GM18502 (cell line): Measurements from ENCODE around the gene ILDR2.

Experiments used
- ATAC-seq: cut with Tn5 transposase; IDR thresholded peaks from one replicate; pipeline ENCODE4 v1.9.1; 2021; ENCODE audit warnings: mild to moderate bottlenecking; ENCODE audit not compliant: unreplicated experiment, poor library complexity

ILDR2 gene

GRCh38 chr1:166972193-166972592 is 3.1 kb downstream of the ILDR2 start:
- no peak for ATAC-seq

- ATAC-seq = no peak
Observed at GRCh38 chr1:166971252-166971651, 4.1 kb downstream of the ILDR2 start.

- ATAC-seq = peak; percentile 85
Observed at GRCh38 chr1:166969074-166969677, 6.2 kb downstream of the ILDR2 start.

- no peak for ATAC-seq
Observed at GRCh38 chr1:166960858-166961474, 14.4 kb downstream of the ILDR2 start.

GRCh38 chr1:166956872-166957271 is 18.5 kb downstream of the ILDR2 start:
- ATAC-seq = no peak

DNA sequence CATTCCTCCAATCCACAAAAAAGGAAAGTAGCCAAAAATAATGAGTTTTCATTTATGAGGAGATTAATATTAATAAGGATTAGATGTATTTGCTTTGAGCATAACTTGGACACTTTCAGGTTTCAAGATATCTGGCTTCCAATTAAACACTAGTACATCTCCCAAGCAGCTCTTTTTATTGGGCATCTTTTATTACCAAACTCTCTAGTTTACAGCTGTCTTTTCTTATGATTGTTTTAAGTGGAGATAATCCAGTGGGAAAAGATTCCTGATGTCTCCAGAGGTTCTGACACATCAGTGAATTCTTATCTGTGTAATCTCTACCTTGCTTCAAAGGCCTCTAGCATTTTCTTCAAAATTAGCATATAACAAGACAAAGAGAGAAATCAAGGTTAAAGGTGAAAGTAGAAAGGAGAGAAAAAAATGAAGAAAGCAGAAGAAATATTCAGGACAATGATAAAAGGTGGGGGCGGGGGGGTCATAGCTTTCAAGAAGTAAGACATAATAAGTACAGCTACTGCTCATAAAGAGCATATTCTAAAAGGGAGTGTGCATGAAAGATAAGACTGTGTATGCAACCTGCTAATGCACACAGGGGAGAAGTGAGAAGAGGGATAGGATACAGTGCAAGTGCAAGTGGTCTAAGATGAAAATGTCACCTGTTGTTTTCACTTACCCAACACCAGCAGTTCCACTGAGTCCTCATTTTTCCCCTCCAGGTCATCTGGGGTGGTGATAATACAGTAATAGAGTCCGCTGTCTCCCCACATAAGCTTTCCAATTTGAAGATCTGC is 19.1 kb downstream of the ILDR2 start:
- no peak for ATAC-seq

DNA sequence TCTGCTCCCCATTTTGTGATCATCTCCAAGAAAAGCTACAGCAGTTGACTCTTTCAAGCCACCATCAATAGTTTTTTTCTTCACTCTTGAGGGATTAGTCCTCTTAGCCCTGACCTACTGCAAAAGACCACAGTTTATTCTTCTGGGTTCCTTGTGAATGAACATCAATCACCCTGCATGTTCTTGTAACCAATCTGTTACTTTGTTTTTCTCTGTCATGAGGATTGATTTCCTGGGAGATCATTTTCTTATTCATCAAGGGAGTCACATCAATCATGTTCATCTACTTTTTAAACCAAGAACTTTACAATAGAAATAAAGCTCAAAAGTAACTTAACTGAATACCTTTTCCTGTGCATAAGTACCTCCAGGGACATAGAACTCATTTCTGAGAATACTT is 21.8 kb downstream of the ILDR2 start:
- ATAC-seq = no peak

- no peak for ATAC-seq
Observed at GRCh38 chr1:166952002-166952746, 23.2 kb downstream of the ILDR2 start.

DNA sequence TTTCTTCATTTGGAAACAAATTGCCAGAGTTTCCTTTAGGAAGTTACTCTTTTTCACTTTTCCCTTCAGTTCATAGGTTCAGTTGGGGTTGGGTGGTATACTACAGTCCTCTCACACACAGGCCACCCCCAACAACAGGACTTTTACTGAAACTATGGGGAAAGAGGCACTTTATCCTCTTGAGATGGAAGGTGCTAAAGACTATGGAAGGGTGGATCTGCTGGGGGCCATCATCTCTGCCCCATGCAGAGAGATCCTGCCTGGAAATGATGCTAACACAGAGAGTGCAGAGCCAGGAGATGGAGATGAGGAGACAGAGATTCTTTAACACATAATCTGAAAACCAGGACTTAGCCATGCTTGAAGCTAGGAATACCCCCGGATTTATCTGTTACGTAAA is 24.3 kb downstream of the ILDR2 start:
- no peak for ATAC-seq

- ATAC-seq = no peak
Observed at GRCh38 chr1:166950156-166950555, 25.2 kb downstream of the ILDR2 start.

DNA sequence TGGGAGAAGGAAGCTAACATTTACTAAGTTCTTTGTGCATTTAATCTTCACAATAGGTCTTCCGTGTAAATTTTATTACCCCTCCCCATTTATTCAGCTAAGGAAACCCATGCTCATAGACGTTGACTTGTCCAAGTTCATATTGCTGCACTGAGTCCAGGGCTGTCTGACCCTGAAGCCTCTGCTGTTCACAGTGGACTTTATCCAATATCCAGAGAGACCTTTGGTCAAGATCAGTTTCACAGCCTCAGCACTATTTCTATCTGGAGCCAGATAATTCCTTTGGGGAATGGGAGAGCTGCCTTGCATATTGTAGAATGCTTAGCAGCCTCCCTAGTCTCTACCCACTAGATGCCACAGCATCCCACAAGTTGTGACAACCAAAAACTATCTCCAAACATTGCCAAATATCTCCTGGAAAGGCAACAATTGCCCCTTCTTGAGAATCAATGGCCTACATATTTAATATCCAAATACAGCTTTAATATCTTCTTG is 26.4 kb downstream of the ILDR2 start:
- ATAC-seq = no peak

DNA sequence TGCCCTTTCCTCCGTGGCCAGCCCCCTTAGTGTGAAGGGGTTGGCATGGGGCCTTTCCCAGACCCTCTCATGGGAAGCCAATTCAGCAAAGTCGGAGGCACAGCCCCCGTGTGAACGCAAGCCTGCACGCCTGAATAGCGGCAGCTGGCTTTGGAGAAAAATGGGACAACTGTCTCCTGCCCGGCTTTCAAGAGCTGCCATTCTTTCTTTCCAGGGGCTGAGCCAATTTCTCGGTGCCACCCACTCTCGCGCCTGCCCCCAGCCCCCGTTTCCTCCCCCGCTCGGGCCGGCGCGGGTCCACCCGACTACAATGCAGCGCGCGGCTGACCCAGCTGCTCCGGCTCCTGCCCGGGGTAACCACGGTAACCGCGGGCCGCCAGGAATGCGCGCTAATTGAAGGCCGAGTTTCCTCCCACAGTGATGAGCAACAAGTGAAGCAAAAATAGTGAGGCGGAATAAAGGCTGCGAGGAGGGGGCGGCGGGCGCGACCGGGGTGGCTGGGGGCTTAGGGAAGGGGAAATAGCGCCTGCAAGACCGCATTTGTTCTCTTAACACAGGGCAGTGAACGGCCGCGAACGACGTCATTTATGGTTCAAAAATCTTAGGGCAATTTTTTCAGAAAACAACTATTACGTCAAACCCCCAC is 27.8 kb downstream of the ILDR2 start:
- peak; percentile 49 for ATAC-seq

DNA sequence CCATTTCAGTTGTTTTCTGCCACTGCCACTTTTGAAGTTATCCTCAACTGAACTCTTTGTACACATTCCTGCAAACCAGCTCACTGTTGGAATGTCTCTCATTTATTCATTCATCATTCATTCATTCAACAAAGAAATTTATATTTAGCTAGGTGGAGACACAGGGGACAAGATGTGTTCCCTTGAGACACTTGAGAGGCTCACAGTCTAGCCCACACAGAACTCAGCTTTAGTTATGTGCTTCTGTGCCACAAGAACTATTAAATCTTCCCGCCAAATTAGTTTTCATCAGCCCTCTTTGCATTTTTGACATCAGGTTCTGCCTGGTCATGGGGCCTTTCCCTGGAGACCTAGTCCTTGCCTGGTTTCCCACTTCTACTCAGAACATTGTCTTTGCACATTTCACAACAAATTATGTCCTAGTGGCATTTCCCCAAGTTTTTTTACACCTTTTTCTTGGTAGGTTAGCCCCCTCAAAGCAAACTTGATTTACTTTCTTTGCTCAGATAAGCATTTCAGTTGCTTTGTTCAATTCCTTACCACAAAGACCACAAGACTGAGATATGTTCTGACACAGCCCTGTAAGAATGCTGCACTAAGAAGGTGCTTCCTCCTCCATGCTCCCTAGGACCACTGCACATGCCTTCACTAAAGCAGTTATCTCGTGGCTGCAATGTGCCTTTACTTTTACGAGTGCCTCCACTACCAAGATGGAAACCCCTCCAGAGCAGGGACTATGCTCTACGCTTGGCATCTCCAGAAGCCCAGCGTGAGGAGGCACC is 31.0 kb downstream of the ILDR2 start:
- no peak for ATAC-seq

DNA sequence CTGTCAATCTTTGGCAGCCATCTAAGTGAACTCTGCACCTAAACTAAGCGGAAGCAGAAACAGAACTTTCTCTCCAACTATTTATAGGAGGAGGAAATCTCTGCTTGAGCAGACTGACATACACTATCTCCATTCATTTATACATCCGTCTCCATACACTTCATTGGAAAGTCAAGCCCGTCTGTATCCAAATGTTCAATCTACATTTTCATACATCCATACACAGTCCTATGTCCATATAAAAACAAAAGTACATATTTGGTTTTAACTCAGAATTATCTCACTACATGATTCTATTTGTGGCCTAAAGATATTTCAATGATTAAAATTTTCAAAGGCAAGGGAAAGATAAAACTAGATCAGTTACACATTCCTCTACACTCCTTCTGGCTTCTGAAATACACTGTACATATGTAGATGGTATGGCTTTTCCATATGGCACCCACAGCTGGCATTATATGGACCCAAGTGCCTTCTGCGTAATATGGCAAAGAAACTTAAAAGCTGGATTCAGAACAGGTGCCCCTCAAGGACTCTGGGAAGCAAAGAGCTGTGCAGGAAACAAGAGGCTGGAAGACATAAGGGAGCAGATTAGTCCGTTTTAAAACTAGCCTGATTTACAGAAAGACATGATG is 35.5 kb downstream of the ILDR2 start:
- no peak for ATAC-seq

DNA sequence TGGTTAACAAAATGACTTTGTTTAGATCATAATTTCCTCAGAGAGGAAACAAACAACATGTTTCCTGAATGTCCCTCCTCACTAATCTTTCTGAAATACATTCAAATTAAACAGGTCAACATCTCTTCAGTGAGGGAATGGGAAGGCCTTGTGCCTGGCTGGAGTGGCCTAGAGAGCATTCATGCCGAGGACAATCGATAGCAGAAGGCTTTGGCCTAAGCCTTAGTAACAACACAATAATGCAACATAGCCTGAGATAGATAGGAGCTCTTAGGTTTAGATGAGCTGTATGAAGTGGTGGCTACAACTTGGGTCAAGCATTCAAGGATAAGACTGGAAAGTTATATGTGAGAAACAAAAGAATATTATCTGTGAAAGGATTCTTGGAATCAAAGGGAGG is 37.4 kb downstream of the ILDR2 start:
- no peak for ATAC-seq

- ATAC-seq = no peak
Observed at GRCh38 chr1:166937329-166937728, 38.0 kb downstream of the ILDR2 start.

DNA sequence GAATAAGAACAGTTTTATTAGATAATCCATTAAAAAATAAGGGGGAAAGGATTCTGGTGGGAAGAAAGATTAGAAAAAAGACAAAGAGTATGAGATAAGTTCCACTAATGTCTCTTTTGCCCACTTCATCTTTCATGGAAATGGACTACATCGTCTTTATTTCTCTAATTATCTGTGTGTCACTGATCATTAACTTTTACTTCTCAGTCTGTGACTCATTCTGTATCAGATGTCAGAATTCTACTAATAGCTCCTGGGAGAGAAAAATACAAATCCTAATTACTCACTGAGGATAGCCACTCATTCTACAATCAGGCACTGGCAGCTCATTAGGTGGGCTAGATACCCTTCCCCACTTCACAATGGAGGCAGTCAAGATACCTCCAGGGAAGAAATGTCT is 41.7 kb downstream of the ILDR2 start:
- no peak for ATAC-seq

DNA sequence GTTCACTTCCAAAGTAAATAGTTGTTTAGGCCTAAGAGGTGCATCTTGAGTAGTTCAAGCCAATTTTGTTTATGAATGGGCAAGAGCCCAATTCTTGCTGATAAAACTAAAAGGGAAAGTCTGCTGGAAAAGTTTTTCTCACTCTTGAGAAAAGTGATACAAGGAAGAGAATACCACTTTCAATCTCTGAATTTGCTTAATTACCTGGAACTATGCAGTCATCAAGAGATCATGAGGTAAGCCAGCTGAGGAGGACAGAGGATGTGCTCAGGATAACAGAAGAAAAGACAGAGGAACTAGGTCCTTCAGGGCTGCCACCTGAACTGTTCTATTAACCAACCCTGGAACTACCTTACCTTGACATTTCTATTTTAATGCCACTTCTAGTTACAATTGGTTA is 42.2 kb downstream of the ILDR2 start:
- ATAC-seq = no peak

- no peak for ATAC-seq
Observed at GRCh38 chr1:166929911-166930310, 45.4 kb downstream of the ILDR2 start.
